HG03097 (cell line): Measurements from ENCODE around the gene GPR33.

Source experiments
- ATAC-seq: cut with Tn5 transposase; IDR thresholded peaks from one replicate; pipeline ENCODE4 v1.9.1; 2021; ENCODE audit not compliant: unreplicated experiment, low FRiP score

The GPR33 gene

GRCh38 chr14:31487886-31488285 lies at the start of gene GPR33:
Gene GPR33, minus strand, starts transcription at chr14:31488039. Its CDS starts 4,074 bp downstream, at chr14:31483965.
- no peak for ATAC-seq

- no peak for ATAC-seq
Observed at GRCh38 chr14:31536201-31536960, 48.5 kb upstream of the GPR33 start.

- no peak for ATAC-seq
Observed at GRCh38 chr14:31530136-31530535, 42.3 kb upstream of the GPR33 start.

- ATAC-seq = no peak
Observed at GRCh38 chr14:31529053-31529452, 41.2 kb upstream of the GPR33 start.

GRCh38 chr14:31527546-31527945 lies 39.7 kb upstream of the GPR33 start:
- no peak for ATAC-seq

- ATAC-seq = no peak
Observed at GRCh38 chr14:31527087-31527486, 39.2 kb upstream of the GPR33 start.

- no peak for ATAC-seq
Observed at GRCh38 chr14:31510855-31511254, 23.0 kb upstream of the GPR33 start.

GRCh38 chr14:31510222-31510621 lies 22.4 kb upstream of the GPR33 start:
- no peak for ATAC-seq

- no peak for ATAC-seq
Observed at GRCh38 chr14:31508135-31508534, 20.3 kb upstream of the GPR33 start.

GRCh38 chr14:31505411-31505810 lies 17.6 kb upstream of the GPR33 start:
- ATAC-seq = no peak

- ATAC-seq = no peak
Observed at GRCh38 chr14:31501870-31502269, 14.0 kb upstream of the GPR33 start.

- ATAC-seq = no peak
Observed at GRCh38 chr14:31492759-31493498, 5.1 kb upstream of the GPR33 start.

GRCh38 chr14:31489691-31490090 lies 1.9 kb upstream of the GPR33 start:
- peak; percentile 50 for ATAC-seq

- ATAC-seq = no peak
Observed at GRCh38 chr14:31486764-31487163, 1.1 kb downstream of the GPR33 start.

- ATAC-seq = no peak
Observed at GRCh38 chr14:31484754-31485153, 3.1 kb downstream of the GPR33 start.

GRCh38 chr14:31480156-31480555 lies 7.7 kb downstream of the GPR33 start:
- no peak for ATAC-seq

- ATAC-seq = no peak
Observed at GRCh38 chr14:31479027-31479426, 8.8 kb downstream of the GPR33 start.

GRCh38 chr14:31477248-31477647 lies 10.6 kb downstream of the GPR33 start:
- ATAC-seq = no peak

- ATAC-seq = no peak
Observed at GRCh38 chr14:31476131-31476866, 11.5 kb downstream of the GPR33 start.

GRCh38 chr14:31466554-31466953 lies 21.3 kb downstream of the GPR33 start:
- ATAC-seq = no peak

- ATAC-seq = no peak
Observed at GRCh38 chr14:31465111-31465510, 22.7 kb downstream of the GPR33 start.
